Glutamatergic neuron (in vitro differentiated cells): ENCODE measurements around the gene MOGAT2. TPM values are rescaled to one million over a fixed set of nuclear protein-coding genes. Genes with fewer than 3 reads are reported as not detected.

Experiments
- DNase-seq: peaks from one replicate; pipeline ENCODE4 v3.0.0; 2022
- H3K27ac Mint-ChIP-seq: one replicate; pipeline ENCODE4 v1.8.0; 2020; ENCODE audit warnings: mild to moderate bottlenecking, mixed read lengths, inconsistent platforms; ENCODE audit not compliant: unreplicated experiment
- H3K27me3 Mint-ChIP-seq: one replicate; pipeline ENCODE4 v1.8.0; 2020; ENCODE audit warnings: mild to moderate bottlenecking, moderate library complexity, mixed read lengths, inconsistent platforms; ENCODE audit not compliant: unreplicated experiment
- H3K36me3 Mint-ChIP-seq: one replicate; pipeline ENCODE4 v1.8.0; 2020; ENCODE audit warnings: mild to moderate bottlenecking, mixed read lengths, inconsistent platforms; ENCODE audit not compliant: unreplicated experiment
- H3K4me1 Mint-ChIP-seq: one replicate; pipeline ENCODE4 v1.8.0; 2020; ENCODE audit warnings: mild to moderate bottlenecking, low read depth, mixed read lengths, inconsistent platforms; ENCODE audit not compliant: unreplicated experiment
- H3K4me3 Mint-ChIP-seq: one replicate; pipeline ENCODE4 v1.8.0; 2020; ENCODE audit warnings: mild to moderate bottlenecking, mixed read lengths, inconsistent platforms; ENCODE audit not compliant: unreplicated experiment
- H3K9me3 Mint-ChIP-seq: one replicate; pipeline ENCODE4 v1.8.0; 2020; ENCODE audit warnings: mild to moderate bottlenecking, moderate library complexity, mixed read lengths, inconsistent platforms; ENCODE audit not compliant: unreplicated experiment
- CTCF ChIP-seq: fragments of 200-600 bp; sonication (generic); IDR thresholded peaks from one replicate; pipeline ENCODE4 v1.5.0; 2021; ENCODE audit not compliant: partially characterized antibody, unreplicated experiment
- total RNA-seq: library from RNA; stranded (reverse); fragmentation: NEBNext Ultra II Directional; extraction: Animal tissue kit (Norgen Biotek cat#: 25700); gene quantifications from one replicate; pipeline ENCODE4 v1.2.1, GENCODE V29; 2021; ENCODE audit not compliant: unreplicated experiment

The MOGAT2 gene
- total RNA-seq, 1 donor from 2014 or later: not detected

- Mint-ChIP-seq H3K4me3 (no peak overlapping the region), H3K36me3 (peaks cover 12% of the 10 kb centered on the region), H3K27ac (no peak overlapping the region), H3K4me1 (no peaks in the 10 kb centered on the region), H3K27me3 (peaks cover 2% of the 10 kb centered on the region), H3K9me3 (no peaks in the 10 kb centered on the region)
- DNase-seq: no peak
- no peak for TF ChIP-seq CTCF
Measured at GRCh38 chr11:75705541-75705940, 12.1 kb upstream of the MOGAT2 start.

- H3K36me3 Mint-ChIP-seq: peaks cover 12% of the 10 kb centered on the region
- peak; percentile 71 for DNase-seq
- H3K27ac Mint-ChIP-seq: no peak overlapping the region
- H3K4me3 Mint-ChIP-seq: no peak overlapping the region
- H3K9me3 Mint-ChIP-seq: no peaks in the 10 kb centered on the region
- H3K27me3 Mint-ChIP-seq: peaks cover 2% of the 10 kb centered on the region
- H3K4me1 Mint-ChIP-seq: no peaks in the 10 kb centered on the region
- TF ChIP-seq CTCF: peak; percentile 94
Measured at GRCh38 chr11:75706260-75706729, 11.3 kb upstream of the MOGAT2 start.

GRCh38 chr11:75714211-75714610 lies 3.4 kb upstream of the MOGAT2 start:
- DNase-seq: no peak
- peaks cover 6% of the 10 kb centered on the region for H3K36me3 Mint-ChIP-seq
- no peak for TF ChIP-seq CTCF
- no peaks in the 10 kb centered on the region for H3K4me1 Mint-ChIP-seq
- peaks cover 7% of the 10 kb centered on the region for H3K27me3 Mint-ChIP-seq
- no peak overlapping the region for H3K4me3 Mint-ChIP-seq
- H3K9me3 Mint-ChIP-seq: peaks cover 4% of the 10 kb centered on the region
- H3K27ac Mint-ChIP-seq: no peak overlapping the region

- TF ChIP-seq CTCF: no peak
- peaks cover 6% of the 10 kb centered on the region for H3K36me3 Mint-ChIP-seq
Measured at GRCh38 chr11:75715688-75716087, 1.9 kb upstream of the MOGAT2 start.

GRCh38 chr11:75716659-75717058 lies 979 bp upstream of the MOGAT2 start:
- Mint-ChIP-seq H3K27me3 (peaks cover 7% of the 10 kb centered on the region), H3K27ac (no peak overlapping the region)
- TF ChIP-seq CTCF: no peak

More at GRCh38 chr11:75715688-75716087, 1.9 kb upstream of the MOGAT2 start:
- Mint-ChIP-seq H3K4me3 (no peak overlapping the region), H3K27me3 (peaks cover 7% of the 10 kb centered on the region), H3K4me1 (no peaks in the 10 kb centered on the region), H3K27ac (no peak overlapping the region), H3K9me3 (peaks cover 4% of the 10 kb centered on the region)
- DNase-seq: no peak

More at GRCh38 chr11:75716659-75717058, 979 bp upstream of the MOGAT2 start:
- no peak for DNase-seq
- peaks cover 4% of the 10 kb centered on the region for H3K9me3 Mint-ChIP-seq
- no peak overlapping the region for H3K4me3 Mint-ChIP-seq
- no peaks in the 10 kb centered on the region for H3K4me1 Mint-ChIP-seq
- peaks cover 6% of the 10 kb centered on the region for H3K36me3 Mint-ChIP-seq
